HUES6 (cell line): ENCODE data around the gene DMWD.

Experiments used
- H3K27ac ChIP-seq: 2 replicates; pipeline ENCODE4 v1.7.0; 2013; ENCODE audit warnings: low read depth, mild to moderate bottlenecking, low read length, inconsistent platforms
- H3K27me3 ChIP-seq: 2 replicates; pipeline ENCODE4 v1.6.1; 2013; ENCODE audit warnings: low read length; ENCODE audit not compliant: control insufficient read depth, insufficient read depth
- H3K36me3 ChIP-seq: 2 replicates; pipeline ENCODE4 v1.6.1; 2013; ENCODE audit warnings: low read length; ENCODE audit not compliant: control insufficient read depth, insufficient read depth
- H3K4me1 ChIP-seq: 2 replicates; pipeline ENCODE4 v1.6.1; 2013; ENCODE audit warnings: low read length; ENCODE audit not compliant: control insufficient read depth, insufficient read depth
- H3K4me3 ChIP-seq: 2 replicates; pipeline ENCODE4 v1.5.1; 2013; ENCODE audit warnings: low read depth, low read length
- H3K9ac ChIP-seq: one replicate; pipeline ENCODE4 v1.6.1; 2013; ENCODE audit warnings: mild to moderate bottlenecking, low read length
- H3K9me3 ChIP-seq: 2 replicates; pipeline ENCODE4 v1.6.1; 2013; ENCODE audit warnings: low read depth, low read length; ENCODE audit not compliant: control insufficient read depth, insufficient read depth

Gene DMWD

DNA sequence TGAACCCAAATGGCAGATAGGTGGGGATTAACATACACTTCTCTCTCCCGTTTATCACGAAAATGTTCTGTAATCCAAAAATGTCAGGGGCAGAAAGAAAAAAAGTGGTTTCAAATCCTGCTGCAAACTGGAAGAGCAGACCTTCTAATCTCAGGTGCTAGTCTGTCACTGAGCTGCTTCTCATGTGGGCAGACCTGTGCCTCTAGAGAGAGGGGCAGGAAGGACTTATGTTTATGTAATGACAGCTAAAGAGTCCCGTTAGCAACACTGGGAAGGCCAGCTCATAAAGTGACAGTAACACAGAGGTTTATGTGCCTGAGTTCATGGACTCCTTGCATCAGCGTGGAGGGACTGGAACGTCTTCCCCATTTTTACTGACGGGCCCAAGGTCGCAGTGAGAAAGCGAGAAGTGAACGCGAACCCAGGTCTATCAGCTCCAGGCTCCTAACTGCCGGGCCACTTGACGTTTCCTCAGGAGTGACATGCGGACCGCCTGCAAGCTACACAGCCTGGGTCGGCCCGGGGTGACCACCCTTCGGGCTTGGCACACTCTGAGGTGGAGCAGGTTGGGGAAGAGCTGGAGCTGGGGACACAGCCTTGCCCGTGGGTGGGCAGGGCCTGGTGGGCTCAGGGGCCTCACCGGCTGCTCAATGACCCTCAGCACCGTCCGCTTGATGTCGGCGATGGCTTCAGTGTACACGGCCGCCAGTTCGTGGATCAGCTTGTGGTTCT is 32.1 kb upstream of the DMWD start:
- Histone ChIP-seq H3K9ac (no peak overlapping the region), H3K4me1 (no peaks in the 10 kb centered on the region), H3K36me3 (peaks cover 97% of the 10 kb centered on the region), H3K27ac (no peak overlapping the region), H3K9me3 (no peaks in the 10 kb centered on the region), H3K4me3 (no peak overlapping the region), H3K27me3 (no peaks in the 10 kb centered on the region)

DNA sequence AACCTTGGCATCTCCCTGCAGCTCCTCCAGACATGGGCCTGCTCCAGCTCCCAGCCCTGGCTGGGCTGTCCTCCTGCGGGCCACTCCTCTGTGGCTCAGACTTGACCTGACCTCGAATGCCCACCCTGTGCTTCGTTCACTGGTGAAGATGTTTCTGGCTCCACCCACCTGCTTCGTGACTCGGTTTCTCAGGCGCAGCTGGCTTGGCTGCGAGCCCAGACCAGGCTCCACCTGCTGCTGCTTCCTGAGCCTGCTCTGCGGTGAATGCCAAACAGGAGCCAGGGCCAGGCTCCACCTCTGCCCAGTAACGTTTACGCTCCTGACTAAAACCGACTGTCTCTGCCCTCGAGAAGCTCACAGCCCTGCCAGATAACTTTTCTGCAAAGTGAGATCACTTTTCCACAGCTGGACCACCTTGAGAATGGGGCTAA is 31.4 kb upstream of the DMWD start:
- H3K27me3 ChIP-seq = no peaks in the 10 kb centered on the region
- no peaks in the 10 kb centered on the region for H3K4me1 ChIP-seq
- H3K36me3 ChIP-seq = peaks cover 97% of the 10 kb centered on the region
- H3K4me3 ChIP-seq = no peak overlapping the region
- no peaks in the 10 kb centered on the region for H3K9me3 ChIP-seq
- no peak overlapping the region for H3K9ac ChIP-seq
- H3K27ac ChIP-seq = no peak overlapping the region

DNA sequence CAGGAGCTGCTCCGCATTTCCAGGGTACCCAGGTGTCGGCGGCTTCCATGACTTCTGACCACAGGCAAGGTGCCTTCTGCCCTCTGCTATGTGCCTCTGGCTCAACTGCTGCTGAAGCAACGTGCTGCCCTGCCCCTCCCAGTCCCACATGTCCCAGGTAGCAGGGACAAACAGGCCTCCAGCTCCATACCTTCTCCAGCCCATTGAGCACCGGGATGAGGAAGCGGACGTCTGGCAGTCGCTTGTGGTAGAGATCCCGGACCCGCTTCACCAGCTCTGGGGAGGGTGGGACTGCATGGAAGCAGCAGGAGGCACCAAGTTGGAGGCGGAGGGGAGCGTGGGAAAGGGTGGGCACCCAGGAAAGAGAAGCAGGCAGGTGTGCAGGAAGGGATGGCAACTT is 30.5 kb upstream of the DMWD start:
- H3K9me3 ChIP-seq = no peaks in the 10 kb centered on the region
- H3K27me3 ChIP-seq = no peaks in the 10 kb centered on the region
- peaks cover 88% of the 10 kb centered on the region for H3K36me3 ChIP-seq
- no peak overlapping the region for H3K27ac ChIP-seq
- no peak overlapping the region for H3K9ac ChIP-seq
- H3K4me1 ChIP-seq = peaks cover 5% of the 10 kb centered on the region
- H3K4me3 ChIP-seq = no peak overlapping the region

DNA sequence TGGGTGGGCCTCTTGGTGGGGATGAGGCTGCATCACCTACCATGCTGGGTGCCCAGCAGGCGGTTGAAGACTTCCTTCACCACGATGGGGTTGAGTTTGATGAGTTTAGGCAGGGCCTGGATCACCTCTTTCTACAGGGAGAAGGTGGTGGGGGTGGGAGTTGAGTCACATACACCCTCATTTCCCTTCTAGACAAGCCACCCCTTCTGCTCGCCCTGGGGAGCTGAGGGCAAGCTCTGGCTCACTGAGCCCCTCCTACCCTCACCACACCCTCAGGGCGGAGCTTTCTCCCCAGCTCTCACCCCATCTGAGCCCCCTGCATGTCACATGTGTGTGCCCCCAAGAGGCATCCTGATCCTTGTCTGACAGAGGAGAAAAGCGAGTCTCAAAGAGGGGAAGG is 30.1 kb upstream of the DMWD start:
- H3K9ac ChIP-seq = no peak overlapping the region
- no peak overlapping the region for H3K27ac ChIP-seq
- peaks cover 84% of the 10 kb centered on the region for H3K36me3 ChIP-seq
- H3K9me3 ChIP-seq = no peaks in the 10 kb centered on the region
- H3K27me3 ChIP-seq = no peaks in the 10 kb centered on the region
- H3K4me3 ChIP-seq = no peak overlapping the region
- H3K4me1 ChIP-seq = peaks cover 9% of the 10 kb centered on the region

DNA sequence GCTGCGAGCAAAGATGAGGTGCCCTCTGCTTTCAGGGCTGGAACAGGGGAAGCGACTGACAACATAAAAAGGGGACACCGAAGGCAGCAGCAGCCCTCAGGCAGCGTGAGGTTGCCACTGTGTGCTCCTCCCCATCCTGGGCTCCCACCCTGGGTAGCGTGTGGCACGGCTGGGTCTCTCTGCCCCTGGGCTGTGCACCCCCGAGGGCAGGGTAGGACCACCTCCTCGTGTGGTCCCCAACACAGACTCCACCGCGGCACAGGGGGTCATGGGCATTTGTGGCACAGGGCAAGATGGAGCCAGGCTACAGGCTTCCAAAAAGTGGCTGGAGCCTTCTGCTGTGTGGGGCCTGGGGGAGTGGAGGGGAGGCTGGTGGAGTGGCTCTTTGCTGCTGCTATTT is 28.9 kb upstream of the DMWD start:
- no peak overlapping the region for H3K9ac ChIP-seq
- peaks cover 17% of the 10 kb centered on the region for H3K4me1 ChIP-seq
- no peak overlapping the region for H3K27ac ChIP-seq
- H3K4me3 ChIP-seq = no peak overlapping the region
- peaks cover 72% of the 10 kb centered on the region for H3K36me3 ChIP-seq
- no peaks in the 10 kb centered on the region for H3K27me3 ChIP-seq
- no peaks in the 10 kb centered on the region for H3K9me3 ChIP-seq

DNA sequence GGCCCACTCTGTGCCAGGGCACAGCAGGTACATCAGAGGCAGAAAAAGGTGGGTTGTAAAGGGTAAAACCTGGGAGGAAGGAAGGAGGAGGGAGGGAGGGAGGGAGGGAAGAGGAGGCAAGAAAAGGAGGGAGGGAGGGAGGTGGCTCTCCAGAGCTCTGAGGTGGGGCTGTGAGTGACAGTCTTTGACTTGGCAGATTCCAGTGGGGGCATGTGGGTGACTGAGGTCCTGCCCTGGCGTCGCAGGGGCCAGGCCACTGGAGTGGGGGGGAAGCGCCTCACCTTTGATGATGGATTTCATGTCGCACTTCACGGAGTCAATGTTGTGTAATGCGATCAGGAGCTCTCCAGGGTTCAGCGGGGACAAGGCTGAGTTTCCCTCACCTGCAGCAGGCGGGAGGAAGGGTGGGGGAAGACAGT is 28.5 kb upstream of the DMWD start:
- Histone ChIP-seq H3K9me3 (no peaks in the 10 kb centered on the region), H3K27me3 (no peaks in the 10 kb centered on the region), H3K27ac (no peak overlapping the region), H3K4me1 (peaks cover 21% of the 10 kb centered on the region), H3K36me3 (peaks cover 68% of the 10 kb centered on the region), H3K9ac (no peak overlapping the region), H3K4me3 (no peak overlapping the region)

DNA sequence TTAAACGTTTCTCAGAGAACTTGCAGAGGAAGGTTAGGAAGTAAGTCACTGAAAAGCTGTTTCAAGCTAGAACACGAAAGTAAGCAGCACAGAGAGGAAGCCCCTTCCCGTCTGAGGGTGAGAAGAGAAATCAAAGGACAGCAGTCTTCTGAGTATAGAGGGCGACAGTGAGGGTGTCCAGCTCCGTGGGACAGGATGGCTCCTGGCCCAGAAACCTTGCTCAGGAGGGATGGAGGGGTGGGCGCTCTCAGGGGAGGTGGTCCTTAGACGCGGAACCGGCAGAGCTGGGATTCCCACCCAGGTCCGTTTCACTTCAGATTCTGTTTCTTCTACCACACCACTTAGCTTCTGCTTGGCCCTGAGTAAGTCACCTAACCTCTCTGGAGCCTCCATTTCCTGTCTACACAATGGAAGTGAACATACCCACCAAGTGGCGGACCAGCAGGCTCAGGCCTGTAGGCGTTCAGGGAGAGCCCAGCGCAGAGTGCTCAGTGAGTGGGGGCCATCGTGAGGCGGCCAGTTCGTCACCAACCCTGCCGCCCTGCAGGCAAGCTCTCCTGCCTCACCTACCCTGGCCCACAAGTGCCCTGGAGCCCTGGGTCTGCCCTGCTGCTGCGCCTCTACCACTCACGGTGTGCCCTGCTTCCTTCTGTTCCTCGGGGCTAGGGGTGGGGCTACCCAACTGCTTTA is 27.9 kb upstream of the DMWD start:
- no peaks in the 10 kb centered on the region for H3K9me3 ChIP-seq
- H3K27ac ChIP-seq = no peak overlapping the region
- peaks cover 22% of the 10 kb centered on the region for H3K4me1 ChIP-seq
- peaks cover 62% of the 10 kb centered on the region for H3K36me3 ChIP-seq
- no peaks in the 10 kb centered on the region for H3K27me3 ChIP-seq
- no peak overlapping the region for H3K4me3 ChIP-seq
- no peak overlapping the region for H3K9ac ChIP-seq

DNA sequence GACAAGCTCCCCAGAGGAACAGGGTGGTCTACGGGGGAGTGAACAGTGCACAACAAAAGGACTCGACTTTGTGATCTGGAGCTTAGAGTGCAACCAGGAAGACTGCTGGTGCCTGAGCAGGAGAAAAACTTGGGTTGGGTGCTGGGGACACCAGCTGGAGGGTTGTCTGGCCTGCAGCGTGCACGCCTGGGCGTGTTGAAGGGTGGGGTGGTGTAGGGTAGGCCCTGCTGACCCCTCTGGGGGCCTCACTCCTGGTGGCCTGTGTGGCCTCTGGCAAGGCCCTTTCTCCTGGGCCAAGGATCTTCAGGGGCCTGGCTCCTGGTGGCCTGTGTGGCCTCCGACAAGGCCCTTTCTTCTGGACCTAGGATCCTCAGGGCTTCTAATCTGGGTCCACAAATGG is 27.1 kb upstream of the DMWD start:
- Histone ChIP-seq H3K9ac (no peak overlapping the region), H3K27me3 (no peaks in the 10 kb centered on the region), H3K27ac (no peak overlapping the region), H3K4me3 (no peak overlapping the region), H3K36me3 (peaks cover 54% of the 10 kb centered on the region), H3K9me3 (no peaks in the 10 kb centered on the region), H3K4me1 (peaks cover 23% of the 10 kb centered on the region)

DNA sequence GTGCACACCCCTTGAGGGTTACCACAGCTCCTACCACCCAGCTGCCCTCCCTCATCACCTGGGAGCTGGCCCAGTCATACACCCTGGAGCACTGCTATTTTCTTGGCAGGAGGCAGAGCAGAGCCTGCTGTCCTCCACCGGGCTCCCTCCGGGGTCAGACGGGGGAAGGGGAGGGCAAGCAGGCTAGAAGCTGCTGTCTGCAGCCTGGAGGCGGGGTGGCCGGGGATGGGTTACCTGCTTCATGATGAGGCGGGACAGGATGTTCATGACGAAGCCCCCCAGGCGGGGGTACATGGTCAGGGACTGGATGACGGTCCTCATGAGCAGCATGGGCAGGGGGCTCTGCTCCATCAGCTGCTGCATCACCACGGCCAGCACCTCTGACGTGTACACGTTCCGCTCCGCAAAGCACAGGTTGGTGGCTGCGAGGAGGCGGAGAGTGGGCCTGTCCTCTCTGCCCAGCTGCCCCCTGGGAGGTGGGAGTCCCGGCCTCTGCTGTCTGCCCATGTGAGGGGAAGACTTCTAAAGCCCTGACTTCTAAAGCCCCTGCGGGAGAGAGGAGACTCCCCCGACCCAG is 25.2 kb upstream of the DMWD start:
- Histone ChIP-seq H3K4me1 (peaks cover 26% of the 10 kb centered on the region), H3K4me3 (peak overlapping the region; percentile 25), H3K36me3 (peaks cover 35% of the 10 kb centered on the region), H3K9ac (no peak overlapping the region), H3K27ac (no peak overlapping the region), H3K9me3 (no peaks in the 10 kb centered on the region), H3K27me3 (no peaks in the 10 kb centered on the region)

DNA sequence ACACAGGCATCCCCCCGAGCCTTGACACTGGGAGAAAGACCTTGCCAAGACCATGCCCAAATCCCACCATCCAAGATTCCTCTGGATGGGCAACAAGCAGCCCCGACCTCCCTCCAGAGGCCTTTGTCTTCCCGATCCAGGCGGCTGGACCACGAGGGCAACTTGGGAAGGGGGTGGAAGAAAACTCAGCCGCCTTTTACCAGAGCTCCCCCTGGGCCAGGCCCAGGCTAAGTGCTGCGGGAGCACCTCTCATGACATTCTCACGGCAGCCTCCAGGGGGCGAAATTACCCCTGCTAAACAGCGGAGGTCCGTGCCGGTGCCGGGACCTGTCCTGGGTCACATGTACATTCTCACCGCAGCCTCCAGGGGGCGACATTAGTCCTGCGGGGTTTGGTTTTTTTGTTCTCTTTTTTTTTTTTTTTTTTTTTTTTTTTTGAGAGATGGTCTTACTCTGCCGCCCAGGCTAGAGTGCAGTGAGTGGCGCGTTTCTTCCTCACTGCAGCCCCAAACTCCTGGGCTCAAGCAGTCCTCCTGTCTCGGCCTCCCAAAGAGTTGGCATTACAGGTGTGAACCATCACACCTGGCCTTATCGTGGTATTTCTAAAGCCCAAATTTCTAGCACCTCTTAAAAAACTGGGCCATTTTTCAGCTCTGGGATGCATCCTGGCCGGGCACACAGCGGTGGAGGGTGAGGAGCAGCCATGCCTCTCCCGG is 24.5 kb upstream of the DMWD start:
- Histone ChIP-seq H3K9me3 (no peaks in the 10 kb centered on the region), H3K27ac (peak overlapping the region; percentile 42; the same call in 1 of the 2 replicates), H3K36me3 (peaks cover 28% of the 10 kb centered on the region), H3K27me3 (no peaks in the 10 kb centered on the region), H3K4me1 (peaks cover 26% of the 10 kb centered on the region), H3K4me3 (peak overlapping the region; percentile 84), H3K9ac (peak overlapping the region; percentile 66)
